PFSK-1 (cell line): ENCODE measurements around the gene DIAPH3.

Source experiments
- FOXP2 ChIP-seq: optimal IDR thresholded peaks from 2 replicates; pipeline ENCODE3; 2011; ENCODE audit warnings: borderline replicate concordance, control low read depth, inconsistent platforms; ENCODE audit not compliant: insufficient read depth; ENCODE audit errors: extremely low read length, extremely low read depth
- POLR2AphosphoS5 ChIP-seq: IDR thresholded peaks from 2 replicates; pipeline ENCODE4 v1.6.1; 2012; ENCODE audit warnings: low read depth, mild to moderate bottlenecking, control low read depth, low read length, moderate library complexity
- REST ChIP-seq, 2 experiments: IDR thresholded peaks; 2 replicates each; pipeline versions ENCODE4 v1.6.1 to v1.8.0; 2011 to 2012; ENCODE audit warnings: low read depth in 2 of 2, low read length in 2 of 2, control low read depth in 1 of 2, inconsistent platforms in 1 of 2, mild to moderate bottlenecking in 1 of 2, moderate library complexity in 1 of 2; ENCODE audit not compliant: insufficient read depth in 1 of 2
- SIN3A ChIP-seq: IDR thresholded peaks from 2 replicates; pipeline ENCODE4 v1.6.1; 2012; ENCODE audit warnings: mild to moderate bottlenecking, low read length, moderate library complexity, borderline replicate concordance; ENCODE audit not compliant: insufficient read depth
- TAF1 ChIP-seq: IDR thresholded peaks from 2 replicates; pipeline ENCODE4 v1.6.1; 2012; ENCODE audit warnings: low read length, control low read depth, borderline replicate concordance; ENCODE audit not compliant: insufficient read depth

DIAPH3 gene

GRCh38 chr13:60170414-60170813, 6.7 kb upstream of the DIAPH3 start:
- no peak for TF ChIP-seq REST (IDR thresholded peaks at IDR 0.05; ENCODE audit: insufficient read depth in 1 of 2, low read depth in 2 of 2, low read length in 2 of 2)
- TF ChIP-seq POLR2AphosphoS5, result no peak
- no peak for TF ChIP-seq SIN3A
- no peak for TF ChIP-seq FOXP2
- no peak for TF ChIP-seq TAF1

DNA sequence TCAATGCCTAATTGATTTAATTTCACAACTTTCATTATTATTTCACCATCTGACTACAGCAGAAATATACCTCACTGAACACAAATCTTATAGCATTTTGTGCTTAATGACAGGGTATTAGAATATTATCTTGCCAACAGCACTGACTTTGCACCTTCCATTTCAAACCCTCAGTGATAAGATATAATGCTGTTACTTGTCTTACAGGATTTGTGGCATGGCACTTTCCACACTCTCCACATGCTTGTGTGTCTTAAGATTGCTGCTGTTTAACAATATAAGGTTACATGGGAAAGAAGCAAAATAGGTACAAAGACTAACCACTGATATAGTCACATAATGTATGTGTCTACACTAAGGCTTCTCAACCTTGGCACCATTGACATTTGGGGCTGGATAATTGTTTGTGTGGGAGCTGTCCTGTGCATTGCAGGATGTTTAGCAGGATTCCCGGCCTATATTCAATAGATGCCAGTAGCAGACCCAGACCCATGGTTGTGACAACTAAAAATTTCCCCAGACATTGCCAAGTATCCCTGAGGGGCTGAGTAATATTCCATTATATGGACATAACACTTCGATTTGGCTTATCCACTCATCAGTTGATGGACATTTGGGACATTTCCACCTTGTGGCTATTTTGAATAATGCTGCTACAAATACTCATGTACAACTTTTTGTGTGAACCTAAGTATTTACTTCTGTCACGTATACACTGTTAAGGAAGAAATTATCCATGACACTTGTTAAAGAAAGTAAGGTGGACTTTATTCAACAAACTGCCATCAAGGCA, 5.7 kb upstream of the DIAPH3 start:
- TF ChIP-seq TAF1 (no peak), FOXP2 (no peak), POLR2AphosphoS5 (no peak), SIN3A (no peak), REST (IDR thresholded peaks at IDR 0.05; ENCODE audit: insufficient read depth in 1 of 2, low read depth in 2 of 2, low read length in 2 of 2) (no peak)

DNA sequence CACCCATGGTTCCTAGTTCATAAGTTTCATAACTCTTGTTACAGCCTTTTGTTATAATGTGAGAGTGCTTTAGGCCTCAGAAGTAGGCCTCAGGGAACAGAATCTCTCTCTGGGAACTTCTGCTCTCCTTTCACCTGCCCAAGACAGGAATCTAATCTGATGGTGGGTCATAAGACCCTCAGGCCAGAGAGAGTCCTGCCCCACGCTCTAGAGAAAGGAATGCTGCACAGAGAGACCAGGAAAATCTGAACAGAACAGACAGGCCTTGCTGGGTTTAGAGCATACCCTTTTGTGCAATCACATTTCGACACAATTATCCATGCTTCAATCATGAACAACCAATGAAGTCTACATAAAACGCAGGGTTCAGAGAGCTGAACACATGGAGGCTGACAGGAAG, 3.4 kb upstream of the DIAPH3 start:
- TF ChIP-seq REST (IDR thresholded peaks at IDR 0.05; ENCODE audit: insufficient read depth in 1 of 2, low read depth in 2 of 2, low read length in 2 of 2) (no peak), TAF1 (no peak), SIN3A (no peak), FOXP2 (no peak), POLR2AphosphoS5 (no peak)

- TF ChIP-seq POLR2AphosphoS5 (no peak), SIN3A (no peak), REST (IDR thresholded peaks at IDR 0.05; ENCODE audit: insufficient read depth in 1 of 2, low read depth in 2 of 2, low read length in 2 of 2) (no peak), TAF1 (no peak), FOXP2 (no peak)
Observed at GRCh38 chr13:60165391-60166099, 1.8 kb upstream of the DIAPH3 start.
